ENCODE results near the gene PRRT1B.

- TF ChIP-seq CTCF (IDR thresholded peaks at IDR 0.05; ENCODE audit: low read length) (no peak), EZH2 (IDR thresholded peaks at IDR 0.05; ENCODE audit: borderline replicate concordance, low read length) (no peak)
These were observed 39.5 kb downstream of the PRRT1B start for GRCh38 chr9:131584858-131585257.

Data from OCI-LY1 (cell line).